ENCODE results near the gene PGM3. TPM values are rescaled to one million over a fixed set of nuclear protein-coding genes. Genes with fewer than 3 reads are reported as not detected.

The PGM3 gene
- total and polyA plus RNA-seq, 2 donors (not counting 3 experiments of a cell fraction or from before 2014, with no cell fraction given): 19.8 to 70.7 TPM

GRCh38 chr6:83193747-83194566 lies 892 bp upstream of the PGM3 start:
- intact Hi-C loops (cut with micrococcal nuclease): loop anchor here (1.0 to 10.0 kb wide), 4 partner anchors 21 to 949 kb away; partner anchors contain the start of genes DOP1A, IBTK and TPBG
- H2AFZ ChIP-seq (ENCODE audit: low read depth, low read length): peak overlapping the region; percentile 85
- H3K27ac ChIP-seq (ENCODE audit: insufficient read depth, low read depth, low read length): peak overlapping the region; percentile 49
- peaks cover 32% of the 10 kb centered on the region for H3K4me1 ChIP-seq (ENCODE audit: control insufficient read depth, extremely low read depth, insufficient read depth, low read length)
- peaks cover 0 to 17% of the 10 kb centered on the region in 2 experiments for H3K36me3 ChIP-seq (ENCODE audit: control insufficient read depth in 2 of 2, extremely low read depth in 1 of 2, insufficient read depth in 2 of 2, low read length in 2 of 2)
- FAIRE-seq (no peak), DNase-seq (ENCODE audit: low read depth, low spot score) (peak; percentile 44)
- TF ChIP-seq MYC (IDR thresholded peaks at IDR 0.05; ENCODE audit: low read depth, low read length): no peak
- no peak for TF ChIP-seq GATA2 (IDR thresholded peaks at IDR 0.05; ENCODE audit: insufficient read depth, insufficient read length, low read depth, low read length)
- TF ChIP-seq POLR2AphosphoS5 (IDR thresholded peaks at IDR 0.05; ENCODE audit: insufficient read depth, low read depth, low read length): peak; percentile 29
- ChIA-PET POLR2A (no interaction called here), CTCF (interaction anchor here (0.6 to 8.7 kb wide), 7 partner anchors 18 to 137 kb away, joined by 3 to 83 read pairs (median 4); partner anchors contain the start of genes DOP1A and UBE3D)
- H3K79me2 ChIP-seq (ENCODE audit: control insufficient read depth, insufficient read depth, low read length): peaks cover 37% of the 10 kb centered on the region
- peak overlapping the region; percentile 91 for H3K4me2 ChIP-seq (ENCODE audit: insufficient read depth, low read length)
- no peaks in the 10 kb centered on the region for H3K9me3 ChIP-seq (replicated peaks; ENCODE audit: control insufficient read depth, insufficient read depth, low read length)
- H4K20me1 ChIP-seq (replicated peaks; ENCODE audit: control insufficient read depth, extremely low read depth, insufficient read depth, low read length): peaks cover 2% of the 10 kb centered on the region
- H3K4me3 ChIP-seq (replicated peaks in 1 of 3; ENCODE audit: insufficient read depth in 1 of 3, low read depth in 1 of 3, low read length in 3 of 3): peak overlapping the region; percentile 52 to 99 (median 94)
- H3K9me1 ChIP-seq (replicated peaks; ENCODE audit: control insufficient read depth, extremely low read depth, insufficient read depth, low read length): no peaks in the 10 kb centered on the region
- H3K27me3 ChIP-seq (ENCODE audit: control insufficient read depth in 2 of 2, insufficient read depth in 2 of 2, low read length in 2 of 2): no peaks in the 10 kb centered on the region
- H3K9ac ChIP-seq (replicated peaks; ENCODE audit: extremely low read depth, insufficient read depth, low read length): peak overlapping the region; percentile 93
- dilution Hi-C loops (cut with MboI; ENCODE audit: extremely low pct_ligation_motif_present, low sequenced_read_pairs): no loop called here
- BruUV-seq (replicated peaks): TSS peak; percentile 21

- Histone ChIP-seq H3K4me2 (ENCODE audit: insufficient read depth, low read length) (peak overlapping the region; percentile 98), H3K4me1 (ENCODE audit: control insufficient read depth, extremely low read depth, insufficient read depth, low read length) (peaks cover 17% of the 10 kb centered on the region), H2AFZ (ENCODE audit: low read depth, low read length) (peak overlapping the region; percentile 69), H3K9me3 (replicated peaks; ENCODE audit: control insufficient read depth, insufficient read depth, low read length) (no peaks in the 10 kb centered on the region), H3K4me3 (replicated peaks in 1 of 3; ENCODE audit: insufficient read depth in 1 of 3, low read depth in 1 of 3, low read length in 3 of 3) (peak overlapping the region; percentile 52 to 99 (median 94)), H3K9ac (replicated peaks; ENCODE audit: extremely low read depth, insufficient read depth, low read length) (peak overlapping the region; percentile 93), H3K27me3 (ENCODE audit: control insufficient read depth in 2 of 2, insufficient read depth in 2 of 2, low read length in 2 of 2) (no peaks in the 10 kb centered on the region), H3K79me2 (ENCODE audit: control insufficient read depth, insufficient read depth, low read length) (peaks cover 41% of the 10 kb centered on the region), H3K27ac (ENCODE audit: insufficient read depth, low read depth, low read length) (peak overlapping the region; percentile 49), H4K20me1 (replicated peaks; ENCODE audit: control insufficient read depth, extremely low read depth, insufficient read depth, low read length) (peaks cover 2% of the 10 kb centered on the region), H3K9me1 (replicated peaks; ENCODE audit: control insufficient read depth, extremely low read depth, insufficient read depth, low read length) (no peaks in the 10 kb centered on the region), H3K36me3 (ENCODE audit: control insufficient read depth in 2 of 2, extremely low read depth in 1 of 2, insufficient read depth in 2 of 2, low read length in 2 of 2) (peaks cover 0 to 21% of the 10 kb centered on the region in 2 experiments)
- TF ChIP-seq POLR2AphosphoS5 (IDR thresholded peaks at IDR 0.05; ENCODE audit: insufficient read depth, low read depth, low read length) (no peak), EZH2 (IDR thresholded peaks at IDR 0.05; ENCODE audit: borderline replicate concordance, low read depth, low read length, severe bottlenecking) (no peak), POLR2A (IDR thresholded peaks at IDR 0.05; ENCODE audit: low read depth, low read length) (no peak), GATA2 (IDR thresholded peaks at IDR 0.05; ENCODE audit: insufficient read depth, insufficient read length, low read depth, low read length) (no peak), JUN (IDR thresholded peaks at IDR 0.05; ENCODE audit: borderline replicate concordance, insufficient read depth, insufficient read length, low read depth) (no peak), MYC (IDR thresholded peaks at IDR 0.05; ENCODE audit: low read depth, low read length) (no peak), FOS (IDR thresholded peaks at IDR 0.05; ENCODE audit: borderline replicate concordance, insufficient read depth, low read length) (no peak)
- TF ChIP-seq, protein P1, sequence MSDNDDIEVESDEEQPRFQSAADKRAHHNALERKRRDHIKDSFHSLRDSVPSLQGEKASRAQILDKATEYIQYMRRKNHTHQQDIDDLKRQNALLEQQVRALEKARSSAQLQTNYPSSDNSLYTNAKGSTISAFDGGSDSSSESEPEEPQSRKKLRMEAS (IDR thresholded peaks at IDR 0.05; ENCODE audit: insufficient read depth, insufficient read length): no peak
- TF ChIP-seq, protein P2, sequence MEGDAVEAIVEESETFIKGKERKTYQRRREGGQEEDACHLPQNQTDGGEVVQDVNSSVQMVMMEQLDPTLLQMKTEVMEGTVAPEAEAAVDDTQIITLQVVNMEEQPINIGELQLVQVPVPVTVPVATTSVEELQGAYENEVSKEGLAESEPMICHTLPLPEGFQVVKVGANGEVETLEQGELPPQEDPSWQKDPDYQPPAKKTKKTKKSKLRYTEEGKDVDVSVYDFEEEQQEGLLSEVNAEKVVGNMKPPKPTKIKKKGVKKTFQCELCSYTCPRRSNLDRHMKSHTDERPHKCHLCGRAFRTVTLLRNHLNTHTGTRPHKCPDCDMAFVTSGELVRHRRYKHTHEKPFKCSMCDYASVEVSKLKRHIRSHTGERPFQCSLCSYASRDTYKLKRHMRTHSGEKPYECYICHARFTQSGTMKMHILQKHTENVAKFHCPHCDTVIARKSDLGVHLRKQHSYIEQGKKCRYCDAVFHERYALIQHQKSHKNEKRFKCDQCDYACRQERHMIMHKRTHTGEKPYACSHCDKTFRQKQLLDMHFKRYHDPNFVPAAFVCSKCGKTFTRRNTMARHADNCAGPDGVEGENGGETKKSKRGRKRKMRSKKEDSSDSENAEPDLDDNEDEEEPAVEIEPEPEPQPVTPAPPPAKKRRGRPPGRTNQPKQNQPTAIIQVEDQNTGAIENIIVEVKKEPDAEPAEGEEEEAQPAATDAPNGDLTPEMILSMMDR (IDR thresholded peaks at IDR 0.05; ENCODE audit: extremely low read depth in 1 of 2, insufficient read depth in 1 of 2, low read depth in 1 of 2, low read length in 2 of 2): no peak
- dilution Hi-C loops (cut with MboI; ENCODE audit: extremely low pct_ligation_motif_present, low sequenced_read_pairs) (no loop called here), intact Hi-C loops (cut with micrococcal nuclease) (loop anchor here (10.0 kb wide), 2 partner anchors 828 to 948 kb away; partner anchors contain the start of genes IBTK and TPBG)
- BruUV-seq (replicated peaks): no TSS peak
- ChIA-PET POLR2A (no interaction called here), CTCF (interaction anchor here (2.2 to 8.7 kb wide), 3 partner anchors 23 to 127 kb away, joined by 6 to 83 read pairs (median 13); partner anchors contain the start of genes DOP1A and UBE3D)
- FAIRE-seq (peak; percentile 68), DNase-seq (ENCODE audit: low read depth, low spot score) (no peak)
Observed at GRCh38 chr6:83192456-83192855, 609 bp downstream of the PGM3 start.

Data from endothelial cell of umbilical vein (primary cell).